Measurements from ENCODE around the gene PSMB10.

PSMB10 gene

GRCh38 chr16:67963662-67964321 is 27.1 kb upstream of the PSMB10 start:
- no peak for DNase-seq (ENCODE audit: low read depth in 2 of 2, low spot score in 1 of 2)

- DNase-seq (ENCODE audit: low read depth in 2 of 2, low spot score in 1 of 2), result no peak
These were observed 26.6 kb upstream of the PSMB10 start for GRCh38 chr16:67963292-67963661.

GRCh38 chr16:67962135-67962534 is 25.5 kb upstream of the PSMB10 start:
- DNase-seq (ENCODE audit: low read depth in 2 of 2, low spot score in 1 of 2), result no peak

GRCh38 chr16:67961551-67961957 is 24.9 kb upstream of the PSMB10 start:
- no peak for DNase-seq (ENCODE audit: low read depth in 2 of 2, low spot score in 1 of 2)

GRCh38 chr16:67959536-67960329 is 23.1 kb upstream of the PSMB10 start:
- no peak for DNase-seq (ENCODE audit: low read depth in 2 of 2, low spot score in 1 of 2)

GRCh38 chr16:67957622-67958021 is 21.0 kb upstream of the PSMB10 start:
- no peak for DNase-seq (ENCODE audit: low read depth in 2 of 2, low spot score in 1 of 2)

GRCh38 chr16:67954421-67955196 is 18.0 kb upstream of the PSMB10 start:
- no peak for DNase-seq (ENCODE audit: low read depth in 2 of 2, low spot score in 1 of 2)

GRCh38 chr16:67953641-67954375 is 17.2 kb upstream of the PSMB10 start:
- no peak for DNase-seq (ENCODE audit: low read depth in 2 of 2, low spot score in 1 of 2)

- DNase-seq (ENCODE audit: low read depth in 2 of 2, low spot score in 1 of 2), result no peak
These were observed 14.8 kb upstream of the PSMB10 start for GRCh38 chr16:67951485-67951884.

- no peak for DNase-seq (ENCODE audit: low read depth in 2 of 2, low spot score in 1 of 2)
These were observed 13.7 kb upstream of the PSMB10 start for GRCh38 chr16:67950335-67950843.

- DNase-seq (ENCODE audit: low read depth in 2 of 2, low spot score in 1 of 2), result no peak
These were observed 13.0 kb upstream of the PSMB10 start for GRCh38 chr16:67949645-67950044.

GRCh38 chr16:67948015-67948414 is 11.4 kb upstream of the PSMB10 start:
- DNase-seq (ENCODE audit: low read depth in 2 of 2, low spot score in 1 of 2), result no peak

GRCh38 chr16:67946966-67947558 is 10.4 kb upstream of the PSMB10 start:
- DNase-seq (ENCODE audit: low read depth in 2 of 2, low spot score in 1 of 2), result no peak

- no peak for DNase-seq (ENCODE audit: low read depth in 2 of 2, low spot score in 1 of 2)
These were observed 9.5 kb upstream of the PSMB10 start for GRCh38 chr16:67946128-67946569.

GRCh38 chr16:67945392-67945933 is 8.8 kb upstream of the PSMB10 start:
- DNase-seq (ENCODE audit: low read depth in 2 of 2, low spot score in 1 of 2), result no peak

- no peak for DNase-seq (ENCODE audit: low read depth in 2 of 2, low spot score in 1 of 2)
These were observed 8.2 kb upstream of the PSMB10 start for GRCh38 chr16:67944690-67945391.

- no peak for DNase-seq (ENCODE audit: low read depth in 2 of 2, low spot score in 1 of 2)
These were observed 7.2 kb upstream of the PSMB10 start, which contains the start of gene LCAT for GRCh38 chr16:67943619-67944504. TSS of gene LCAT (minus strand) at chr16:67944120. CDS start at chr16:67944101, 19 bp downstream.

GRCh38 chr16:67943256-67943618 is 6.6 kb upstream of the PSMB10 start:
- no peak for DNase-seq (ENCODE audit: low read depth in 2 of 2, low spot score in 1 of 2)
